K562 (cell line): ENCODE data around the gene DCAF8. TPM values are rescaled to one million over a fixed set of nuclear protein-coding genes. Genes with fewer than 3 reads are reported as not detected.

Experiments used
- E4F1 ChIP-seq: fragments of 250-450 bp; sonication (Bioruptor Pico); IDR thresholded peaks from 2 replicates; pipeline ENCODE4 v1.5.0; 2021; ENCODE audit warnings: mild to moderate bottlenecking, borderline replicate concordance
- NCOA2 ChIP-seq, 2 experiments: fragments of 450-650 bp; IDR thresholded peaks; 2 replicates each; pipeline ENCODE4 v1.6.1; 2018; ENCODE audit warnings: mild to moderate bottlenecking in 2 of 2, moderate library complexity in 1 of 2; ENCODE audit not compliant: partially characterized antibody in 2 of 2
- NUFIP1 ChIP-seq: fragments of 450-650 bp; IDR thresholded peaks from 2 replicates; pipeline ENCODE4 v1.6.1; 2018; ENCODE audit not compliant: partially characterized antibody
- ZBTB34 ChIP-seq: fragments of 250-450 bp; sonication (Bioruptor Pico); IDR thresholded peaks from 2 replicates; pipeline ENCODE4 v1.8.0; 2021; ENCODE audit warnings: mild to moderate bottlenecking, moderate library complexity
- ZNF134 ChIP-seq: fragments of 250-450 bp; sonication (Bioruptor Pico); conservative IDR thresholded peaks from 2 replicates; pipeline ENCODE4 v1.4.0; 2020
- ZNF511 ChIP-seq: sonication (generic); formaldehyde crosslinking; IDR thresholded peaks from 2 replicates; pipeline ENCODE4 v1.8.0; 2022; ENCODE audit warnings: mild to moderate bottlenecking, missing genetic modification reagents
- ZNF551 ChIP-seq: fragments of 250-450 bp; sonication (Bioruptor Pico); IDR thresholded peaks from 2 replicates; pipeline ENCODE4 v1.5.0; 2021; ENCODE audit warnings: mild to moderate bottlenecking, moderate library complexity
- ZNF583 ChIP-seq: fragments of 250-450 bp; sonication (Bioruptor Pico); IDR thresholded peaks from 2 replicates; pipeline ENCODE4 v1.4.0; 2020
- polyA plus RNA-seq, 8 experiments: library from polyadenylated mRNA; depleted of rRNA in 4 of 8; stranded (reverse) in 5 of 8; unstranded in 3 of 8; fragments of >200 nt; fragmentation: Nextera tagmentation in 2 of 8; fragmentation: Illumina TruSeq in 1 of 8; extraction: Ambion mirVana in 2 of 8; extraction: Trizol in 1 of 8; gene quantifications; 2 replicates each; pipeline versions ENCODE4 v1.2.1 to v1.2.3, GENCODE V29; 2011 to 2014; ENCODE audit warnings: inconsistent platforms in 1 of 8, missing spikeins in 1 of 8
- total RNA-seq, 7 experiments: library from RNA; depleted of rRNA in 6 of 7; stranded (reverse); fragments of >200 nt in 6 of 7; fragmentation: Illumina TruSeq in 2 of 7; extraction: Trizol in 2 of 7; gene quantifications; 2 replicates each; pipeline versions ENCODE4 v1.2.1 to v1.2.3, GENCODE V29; 2011 to 2021; ENCODE audit warnings: low replicate concordance in 1 of 7

Gene DCAF8
- total and polyA plus RNA-seq, 9 of the 15 experiments (the other 6 are each of a cell fraction or from before 2014, with no cell fraction given) = 11.6 to 149 (median 81.3) TPM

GRCh38 chr1:160193832-160194736, 68.3 kb downstream of the DCAF8 start (continued):
- no peak for TF ChIP-seq ZBTB34 (CRISPR knock-in tag)
- no peak for TF ChIP-seq NUFIP1
- TF ChIP-seq NCOA2 (IDR thresholded peaks at IDR 0.05; ENCODE audit: partially characterized antibody in 2 of 2) = no peak
- no peak for TF ChIP-seq E4F1
- TF ChIP-seq ZNF583 (CRISPR knock-in tag) = no peak
- TF ChIP-seq ZNF551 = no peak
- no peak for TF ChIP-seq ZNF134 (CRISPR knock-in tag)
- no peak for TF ChIP-seq ZNF511 (CRISPR knock-in tag)
- TF ChIP-seq, all 486 proteins: peak for 15
